ENCODE measurements around the gene MAP3K5.

Gene MAP3K5

GRCh38 chr6:136739501-136739900, 52.8 kb downstream of the MAP3K5 start:
- no peak overlapping the region for H3K4me3 ChIP-seq (ENCODE audit: low read depth, low read length)
- DNase-seq (ENCODE audit: low read depth), result no peak
- TF ChIP-seq CTCF (IDR thresholded peaks at IDR 0.05; ENCODE audit: control insufficient read depth, extremely low read depth, insufficient read depth), result no peak

GRCh38 chr6:136739071-136739470, 53.2 kb downstream of the MAP3K5 start:
- no peak overlapping the region for H3K4me3 ChIP-seq (ENCODE audit: low read depth, low read length)
- no peak for TF ChIP-seq CTCF (IDR thresholded peaks at IDR 0.05; ENCODE audit: control insufficient read depth, extremely low read depth, insufficient read depth)
- no peak for DNase-seq (ENCODE audit: low read depth)

- DNase-seq (ENCODE audit: low read depth), result no peak
- no peak for TF ChIP-seq CTCF (IDR thresholded peaks at IDR 0.05; ENCODE audit: control insufficient read depth, extremely low read depth, insufficient read depth)
Observed at GRCh38 chr6:136738692-136739057, 53.6 kb downstream of the MAP3K5 start.

GRCh38 chr6:136737871-136738691, 54.2 kb downstream of the MAP3K5 start:
- TF ChIP-seq CTCF (IDR thresholded peaks at IDR 0.05; ENCODE audit: control insufficient read depth, extremely low read depth, insufficient read depth), result no peak
- no peak for DNase-seq (ENCODE audit: low read depth)
- no peak overlapping the region for H3K4me3 ChIP-seq (ENCODE audit: low read depth, low read length)

More at GRCh38 chr6:136738692-136739057, 53.6 kb downstream of the MAP3K5 start:
- no peak overlapping the region for H3K4me3 ChIP-seq (ENCODE audit: low read depth, low read length)

- no peak for TF ChIP-seq CTCF (IDR thresholded peaks at IDR 0.05; ENCODE audit: control insufficient read depth, extremely low read depth, insufficient read depth)
- no peak overlapping the region for H3K4me3 ChIP-seq (ENCODE audit: low read depth, low read length)
- DNase-seq (ENCODE audit: low read depth), result no peak
Observed at GRCh38 chr6:136737374-136737844, 54.9 kb downstream of the MAP3K5 start.

- H3K4me3 ChIP-seq (ENCODE audit: low read depth, low read length), result no peak overlapping the region
- DNase-seq (ENCODE audit: low read depth), result no peak
- TF ChIP-seq CTCF (IDR thresholded peaks at IDR 0.05; ENCODE audit: control insufficient read depth, extremely low read depth, insufficient read depth), result no peak
Observed at GRCh38 chr6:136736281-136736960, 55.9 kb downstream of the MAP3K5 start.

All from LNCaP clone FGC (cell line).